HG03521 (cell line): ENCODE measurements around the gene ANP32D.
A peak's percentile ranks its signal among the peaks of the same experiment; 100 is the strongest.
"Not testable (repeated sequence)": the region's sequence is repeated elsewhere in the genome, so short reads cannot be mapped to it uniquely, and the experiment has no call there.

Experiments
- ATAC-seq: cut with Tn5 transposase; IDR thresholded peaks from one replicate; pipeline ENCODE4 v1.9.1; 2021; ENCODE audit warnings: mild to moderate bottlenecking, moderate library complexity; ENCODE audit not compliant: unreplicated experiment

The ANP32D gene

DNA sequence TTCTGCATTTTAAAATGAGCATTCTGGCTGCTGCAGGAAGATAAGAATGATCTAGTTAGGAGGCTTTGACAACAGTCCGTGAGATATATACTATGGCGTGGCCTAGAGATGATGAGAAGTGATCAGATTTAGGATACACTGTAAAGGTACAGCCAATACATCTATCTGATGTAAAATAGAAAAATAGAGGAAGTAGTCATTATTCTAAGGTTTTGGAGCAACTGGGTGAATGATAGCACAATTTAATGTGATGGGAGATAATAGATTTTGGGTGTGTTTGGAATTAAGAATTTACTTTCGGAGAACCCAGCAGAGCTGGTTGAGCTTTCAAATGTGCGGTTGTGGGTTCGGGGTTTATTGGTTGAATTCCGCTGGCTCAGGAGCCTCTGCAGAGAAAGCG is at the start of gene ANP32D:
Gene ANP32D, plus strand, starts transcription at position 301 of the 400 bp plus-strand sequence. CDS start 106 bp downstream, outside the sequence.
- ATAC-seq, result no peak

DNA sequence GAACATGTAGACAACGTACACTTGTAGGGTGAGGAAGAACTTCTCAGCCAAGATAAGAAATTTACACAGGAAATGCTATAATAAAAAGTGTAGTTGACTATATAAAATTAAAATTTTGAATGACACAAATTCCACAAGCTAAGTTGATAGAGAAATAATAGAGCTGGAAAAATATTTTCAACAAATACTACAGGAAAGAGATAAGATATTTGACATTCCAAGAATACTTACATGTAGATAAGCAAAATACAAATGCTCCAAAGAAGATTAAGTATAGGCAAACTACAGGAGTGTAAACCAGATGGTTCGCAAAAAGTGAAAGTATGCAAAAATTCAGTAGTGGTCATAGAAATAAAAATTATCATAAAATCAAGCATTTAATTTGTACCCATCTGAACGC is 49.2 kb upstream of the ANP32D start:
- ATAC-seq, result no peak

DNA sequence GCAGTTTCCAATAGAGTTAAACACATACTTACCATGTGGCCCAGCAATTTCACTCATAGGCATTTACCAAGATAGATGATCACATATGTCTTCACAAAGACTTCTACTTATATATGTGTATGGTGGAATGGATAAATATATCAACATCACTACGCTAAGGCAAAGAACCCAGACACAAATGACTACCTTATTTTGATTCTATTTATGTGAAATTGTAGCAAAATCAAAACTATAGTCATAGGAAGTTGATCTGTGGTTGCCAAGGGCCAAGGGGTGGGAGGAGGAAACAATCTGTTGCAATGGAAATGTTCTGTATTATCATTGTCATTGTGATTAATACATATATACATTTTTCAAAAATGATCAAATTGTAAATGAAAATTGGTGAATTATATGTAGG is 47.7 kb upstream of the ANP32D start:
- no peak for ATAC-seq

DNA sequence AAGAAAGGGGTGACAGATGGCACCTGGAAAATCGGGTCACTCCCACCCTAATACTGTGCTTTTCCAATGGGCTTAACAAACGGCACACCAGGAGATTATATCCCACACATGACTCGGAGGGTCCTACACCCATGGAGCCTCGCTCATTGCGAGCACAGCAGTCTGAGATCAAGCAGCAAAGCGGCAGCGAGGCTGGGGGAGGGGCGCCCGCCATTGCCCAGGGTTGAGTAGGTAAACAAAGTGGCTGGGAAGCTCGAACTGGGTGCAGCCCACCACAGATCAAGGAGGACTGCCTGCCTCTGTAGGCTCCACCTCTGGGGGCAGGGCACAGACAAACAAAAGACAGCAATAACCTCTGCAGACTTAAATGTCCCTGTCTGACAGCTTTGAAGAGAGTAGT is 38.3 kb upstream of the ANP32D start:
- ATAC-seq, result not testable (repeated sequence)

DNA sequence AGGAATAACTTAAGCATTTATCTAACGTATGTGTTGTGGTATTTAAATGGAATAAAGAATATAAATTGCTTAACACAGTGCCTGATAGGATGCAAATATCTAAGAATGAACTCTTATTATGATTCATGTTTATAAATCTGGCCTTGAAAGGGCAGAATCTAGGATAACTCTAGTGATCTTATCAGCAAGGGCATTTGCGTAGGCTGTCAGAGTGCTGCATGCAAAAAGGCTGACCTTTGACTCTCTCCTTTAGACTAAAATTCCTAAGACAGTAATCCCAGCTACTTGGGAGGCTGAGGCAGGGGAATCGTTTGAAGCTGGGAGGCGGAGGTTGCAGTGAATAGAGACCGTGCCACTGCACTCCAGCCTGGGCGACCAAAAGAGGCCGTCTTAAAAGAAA is 31.3 kb upstream of the ANP32D start:
- ATAC-seq, result no peak

DNA sequence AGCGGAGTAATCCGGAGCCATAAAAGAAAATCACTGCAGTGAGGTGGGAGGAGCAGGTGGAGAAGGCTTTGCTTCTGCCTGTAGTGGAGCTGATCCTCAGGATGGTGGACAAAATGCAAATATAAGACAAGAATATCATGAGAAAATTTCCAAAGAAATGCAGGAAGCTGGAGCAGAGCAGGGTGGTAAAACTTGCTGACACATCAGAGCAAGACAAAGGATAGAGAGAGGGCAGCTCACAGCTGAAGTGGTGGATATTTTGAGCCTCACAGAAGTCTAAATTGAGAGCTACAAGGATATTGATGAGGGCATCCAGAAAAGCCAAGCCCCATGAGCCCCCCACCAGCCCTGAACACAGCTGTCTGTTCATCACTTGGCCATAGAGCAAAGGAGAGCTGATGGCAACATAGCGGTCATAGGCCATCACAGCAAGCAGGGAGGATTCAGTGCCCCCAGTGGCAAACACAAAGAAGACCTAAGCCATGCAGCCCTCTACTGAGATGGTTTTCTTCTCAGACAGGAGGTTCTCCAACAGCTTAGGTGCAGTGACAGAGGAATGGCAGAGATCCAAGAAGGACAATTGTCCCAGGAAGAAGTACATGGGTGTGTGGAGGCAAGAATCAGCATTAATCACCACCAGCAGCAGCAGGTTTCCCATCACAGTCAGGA is 30.0 kb upstream of the ANP32D start:
- no peak for ATAC-seq

DNA sequence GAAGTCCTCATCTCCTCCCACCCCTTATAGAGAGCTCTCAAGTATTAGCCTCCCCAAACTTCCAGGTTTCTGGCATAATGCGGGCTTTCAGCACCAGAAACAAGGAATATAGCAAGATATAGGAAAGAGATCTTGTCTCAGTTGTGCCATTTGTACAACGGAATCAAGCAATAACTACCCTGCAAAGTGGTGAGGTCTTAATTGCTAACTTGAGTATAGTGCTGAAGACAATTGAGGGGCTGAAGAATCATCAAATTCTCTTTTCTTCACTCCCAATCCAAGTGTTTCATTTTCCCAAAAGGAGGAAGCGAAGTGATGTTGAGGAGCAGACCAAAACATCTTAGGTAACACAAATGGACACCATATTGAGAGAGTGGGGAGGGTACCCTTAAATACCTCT is 26.8 kb upstream of the ANP32D start:
- no peak for ATAC-seq

DNA sequence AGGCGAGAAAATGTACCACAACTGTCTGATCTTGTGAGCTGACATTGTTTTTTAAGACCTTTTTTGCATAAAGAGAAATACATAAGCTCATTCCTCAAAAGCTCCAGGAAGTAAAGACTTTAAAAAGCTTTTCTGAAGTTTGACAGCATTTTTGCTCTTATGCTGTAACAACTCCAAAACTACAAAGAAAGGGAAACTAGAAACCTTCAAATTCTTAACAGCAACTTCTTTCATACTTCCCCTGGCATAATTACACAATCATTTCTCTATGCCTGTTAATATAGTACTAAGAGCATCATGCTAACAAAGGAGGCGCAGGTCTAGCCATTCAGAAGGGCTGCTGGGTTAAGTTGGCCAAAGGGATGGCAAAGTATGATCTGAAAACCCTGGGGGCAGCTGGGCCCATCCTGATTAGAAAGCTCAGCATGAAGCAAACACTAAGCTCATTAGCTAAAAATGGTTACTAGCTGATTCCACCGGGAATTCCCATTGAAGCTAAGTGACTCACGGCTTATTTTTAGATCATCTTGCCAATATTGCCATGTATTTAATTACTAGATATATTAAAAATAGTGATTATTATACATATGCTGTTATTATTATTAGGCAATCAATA is 26.1 kb upstream of the ANP32D start:
- no peak for ATAC-seq

DNA sequence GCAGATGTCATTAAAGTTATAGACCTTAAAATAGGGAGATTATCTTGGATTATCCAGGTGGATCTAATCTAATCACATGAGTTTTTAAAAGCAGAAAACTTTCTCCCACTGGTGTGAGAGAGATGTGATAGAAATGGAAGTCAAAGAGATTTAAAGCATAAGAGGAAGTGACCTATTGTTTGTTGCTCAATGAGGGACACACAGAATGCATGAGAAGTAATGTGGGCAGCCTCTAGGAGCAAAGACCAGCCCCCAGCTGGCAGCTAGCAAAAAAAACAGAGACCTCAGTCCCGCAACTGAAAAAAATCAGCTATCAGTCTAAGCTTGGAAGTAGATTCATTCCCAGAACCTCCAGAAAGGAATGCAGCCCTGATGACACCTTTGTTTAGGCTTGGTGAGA is 24.6 kb upstream of the ANP32D start:
- ATAC-seq, result no peak

DNA sequence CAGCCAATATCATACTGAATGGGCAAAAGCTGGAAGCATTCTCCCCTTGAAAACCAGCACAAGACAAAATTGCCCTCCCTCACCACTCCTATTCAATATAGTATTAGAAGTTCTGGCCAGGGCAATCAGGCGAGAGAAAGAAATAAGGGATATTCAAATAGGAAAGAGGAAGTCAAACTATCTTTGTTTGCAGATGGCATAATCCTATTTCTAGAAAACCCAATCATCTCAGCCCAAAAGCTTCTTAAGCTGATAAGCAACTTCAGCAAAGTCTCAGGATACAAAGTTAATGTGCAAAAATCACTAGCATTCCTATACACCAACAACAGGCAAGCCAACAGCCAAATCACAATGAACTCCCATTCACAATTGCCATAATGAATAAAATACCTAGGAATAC is 21.0 kb upstream of the ANP32D start:
- ATAC-seq, result no peak

DNA sequence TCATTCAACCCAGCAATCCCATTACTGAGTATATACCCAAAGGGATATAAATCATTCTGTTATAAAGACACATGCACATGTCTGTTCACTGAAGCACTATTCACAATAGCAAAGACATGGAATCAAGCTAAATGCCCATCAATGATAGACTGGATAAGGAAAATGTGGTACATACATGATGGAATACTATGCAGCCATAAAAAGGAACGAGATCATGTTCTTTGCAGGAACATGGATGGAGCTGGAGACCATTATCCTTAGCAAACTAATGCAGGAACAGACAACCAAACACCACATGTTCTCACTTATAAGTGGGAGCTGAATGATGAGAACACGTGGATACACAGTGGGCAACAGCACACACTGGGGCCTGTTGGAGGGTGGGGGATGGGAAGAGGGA is 19.4 kb upstream of the ANP32D start:
- ATAC-seq, result not testable (repeated sequence)

DNA sequence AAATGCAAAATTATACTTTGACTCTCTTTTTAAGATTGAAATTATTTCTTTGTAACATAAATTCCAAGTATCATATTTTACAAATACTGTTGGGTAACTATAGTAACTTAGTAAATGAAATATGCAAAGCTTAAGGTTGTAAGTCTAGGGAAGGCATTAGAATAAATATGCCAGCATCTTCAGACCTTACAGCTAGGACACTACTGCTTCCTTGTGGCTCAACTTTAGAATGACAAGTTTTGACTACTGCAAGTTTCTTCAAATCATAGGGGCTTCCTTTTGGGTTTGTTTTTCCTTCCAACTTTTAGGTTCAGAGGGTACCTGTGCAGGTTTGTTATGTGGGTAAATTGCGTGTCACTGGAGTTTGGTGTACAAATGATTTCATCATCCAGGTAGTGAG is 17.7 kb upstream of the ANP32D start:
- ATAC-seq, result no peak

DNA sequence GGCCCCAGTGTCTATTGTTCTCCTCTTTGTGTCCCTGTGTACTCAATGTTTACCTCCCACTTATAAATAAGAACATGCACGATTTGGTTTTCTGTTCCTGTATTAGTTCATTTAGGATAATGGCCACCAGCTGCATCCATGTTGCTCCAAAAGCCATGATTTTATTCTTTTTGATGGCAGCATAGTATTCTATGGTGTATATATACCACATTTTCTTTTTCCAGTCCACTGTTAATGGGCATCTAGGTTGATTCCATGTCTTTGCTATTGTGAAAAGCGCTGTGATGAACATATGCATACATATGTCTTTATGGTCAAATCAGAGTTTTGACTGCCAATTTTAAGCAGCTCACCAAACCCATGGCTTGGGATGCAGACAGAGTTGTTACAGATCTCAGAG is 17.2 kb upstream of the ANP32D start:
- no peak for ATAC-seq

DNA sequence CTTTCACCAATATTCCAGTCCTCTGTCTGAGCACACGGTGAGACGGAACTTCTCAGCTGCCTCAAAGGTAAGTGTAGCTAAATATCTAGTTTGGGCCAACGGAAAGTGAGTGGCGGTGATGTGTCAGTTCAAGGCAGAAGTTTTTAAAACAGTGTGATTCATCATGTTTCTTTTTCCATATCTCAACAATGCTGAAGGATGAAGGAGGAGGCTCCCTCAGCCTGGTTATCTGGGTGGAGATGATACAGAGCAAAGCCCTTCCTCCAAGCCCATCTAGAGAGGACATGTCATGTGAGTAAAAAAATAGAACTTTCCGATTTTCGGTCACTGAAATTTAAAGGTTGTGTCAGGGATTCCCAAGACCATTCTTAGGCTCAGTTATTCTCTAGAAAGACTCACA is 13.1 kb upstream of the ANP32D start:
- no peak for ATAC-seq

DNA sequence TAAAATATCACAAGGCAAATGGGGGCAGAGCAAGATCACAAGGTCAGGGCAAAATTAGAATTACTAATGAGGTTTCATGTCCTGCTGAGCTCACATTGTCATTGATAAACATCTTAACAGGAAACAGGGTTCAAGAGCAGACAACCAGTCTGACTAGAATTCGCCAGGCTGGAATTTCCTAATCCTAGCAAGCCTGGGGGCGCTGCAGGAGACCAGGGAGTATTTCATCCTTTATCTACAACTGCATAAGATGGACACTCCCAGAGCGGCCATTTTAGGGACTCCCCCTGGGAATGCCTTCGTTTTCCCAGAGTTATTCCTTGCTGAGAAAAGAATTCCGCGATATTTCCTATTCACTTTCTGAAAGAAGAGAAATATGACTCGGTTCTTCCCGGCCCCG is 3.3 kb upstream of the ANP32D start:
- ATAC-seq, result not testable (repeated sequence)

DNA sequence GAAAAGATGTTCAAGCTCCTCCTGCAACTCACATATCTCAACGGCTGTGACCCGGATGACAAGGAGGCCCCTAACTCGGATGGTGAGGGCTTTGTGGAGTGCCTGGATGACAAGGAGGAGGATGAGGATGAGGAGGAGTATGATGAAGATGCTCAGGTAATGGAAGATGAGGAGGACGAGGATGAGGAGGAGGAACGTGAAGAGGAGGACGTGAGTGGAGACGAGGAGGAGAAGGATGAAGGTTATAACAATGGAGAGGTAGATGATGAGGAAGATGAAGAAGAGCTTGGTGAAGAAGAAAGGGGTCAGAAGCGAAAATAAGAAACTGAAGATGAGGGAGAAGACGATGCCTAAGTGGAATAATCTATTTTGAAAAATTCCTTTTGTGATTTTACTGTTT is 702 bp downstream of the ANP32D start:
- no peak for ATAC-seq

DNA sequence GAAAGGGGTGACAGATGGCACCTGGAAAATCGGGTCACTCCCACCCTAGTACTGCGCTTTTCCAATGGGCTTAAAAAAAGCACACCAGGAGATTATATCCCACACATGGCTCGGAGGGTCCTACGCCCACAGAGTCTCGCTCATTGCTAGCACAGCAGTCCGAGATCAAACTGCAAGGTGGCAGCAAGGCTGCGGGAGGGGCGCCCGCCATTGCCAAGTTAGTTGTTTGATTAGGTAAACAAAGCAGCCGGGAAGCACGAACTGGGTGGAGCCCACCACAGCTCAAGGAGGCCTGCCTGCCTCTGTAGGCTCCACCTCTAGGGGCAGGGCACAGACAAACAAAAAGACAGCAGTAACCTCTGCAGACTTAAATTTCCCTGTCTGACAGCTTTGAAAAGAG is 2.1 kb downstream of the ANP32D start:
- ATAC-seq, result not testable (repeated sequence)

DNA sequence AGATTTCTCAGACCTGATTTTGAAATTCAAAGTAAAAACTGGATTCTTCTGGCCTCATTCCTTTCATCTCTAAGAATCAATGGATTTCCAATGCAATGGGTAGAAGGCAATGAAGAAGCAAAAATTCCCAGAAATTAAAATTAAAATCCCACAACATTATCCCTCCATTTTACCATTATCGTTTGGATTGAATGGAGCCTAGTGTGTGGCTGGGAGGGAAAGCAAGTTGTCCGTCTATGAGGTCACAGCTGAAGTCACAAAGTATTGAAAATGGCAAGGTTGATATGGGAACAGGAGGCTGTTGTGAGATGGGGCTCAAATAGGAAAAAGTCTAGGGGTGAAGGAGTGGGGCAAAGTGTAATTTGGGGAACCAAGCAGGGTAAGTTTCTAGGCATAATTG is 9.8 kb downstream of the ANP32D start, which contains the start of gene C12orf54:
Gene C12orf54, plus strand, starts transcription at position 301 of the 400 bp plus-strand sequence. CDS start 799 bp downstream, outside the sequence.
- no peak for ATAC-seq

DNA sequence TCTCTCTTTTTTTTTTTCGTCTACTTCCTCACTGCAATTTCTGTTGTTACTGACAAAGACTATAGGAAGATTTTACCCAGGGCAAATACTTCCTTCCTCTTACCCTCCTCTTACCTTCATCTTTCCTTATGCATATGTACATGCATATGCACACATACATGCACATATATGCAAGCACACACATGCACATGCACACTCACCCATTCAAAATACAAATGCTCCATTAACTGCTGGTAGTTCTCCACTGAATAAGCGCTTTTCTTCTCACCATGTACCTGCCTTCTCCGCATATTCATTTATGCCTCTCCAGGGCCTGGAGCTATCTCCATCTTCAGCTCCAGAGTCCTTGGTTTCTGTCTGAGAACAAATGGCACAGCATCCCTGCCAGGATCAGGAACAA is 10.6 kb downstream of the ANP32D start:
- no peak for ATAC-seq

DNA sequence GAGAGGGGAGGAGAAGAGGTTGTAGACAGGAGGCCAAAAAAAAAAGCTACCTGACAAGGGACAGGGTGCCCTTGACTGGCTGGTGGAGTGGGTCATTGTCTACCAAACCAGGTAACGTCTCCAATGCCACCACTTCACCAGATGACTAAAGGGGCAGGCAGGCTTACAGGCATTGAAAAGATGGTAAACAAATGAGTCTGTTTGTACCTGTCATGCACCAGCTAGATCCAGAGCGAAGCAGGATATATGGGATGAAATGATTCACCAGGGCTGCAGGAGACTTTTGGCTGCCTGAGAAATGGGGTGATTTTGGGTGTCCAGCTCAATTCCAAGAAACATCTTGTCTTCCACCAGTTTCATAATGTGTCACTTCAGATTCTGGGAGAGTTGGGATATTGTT is 13.9 kb downstream of the ANP32D start:
- ATAC-seq, result no peak

DNA sequence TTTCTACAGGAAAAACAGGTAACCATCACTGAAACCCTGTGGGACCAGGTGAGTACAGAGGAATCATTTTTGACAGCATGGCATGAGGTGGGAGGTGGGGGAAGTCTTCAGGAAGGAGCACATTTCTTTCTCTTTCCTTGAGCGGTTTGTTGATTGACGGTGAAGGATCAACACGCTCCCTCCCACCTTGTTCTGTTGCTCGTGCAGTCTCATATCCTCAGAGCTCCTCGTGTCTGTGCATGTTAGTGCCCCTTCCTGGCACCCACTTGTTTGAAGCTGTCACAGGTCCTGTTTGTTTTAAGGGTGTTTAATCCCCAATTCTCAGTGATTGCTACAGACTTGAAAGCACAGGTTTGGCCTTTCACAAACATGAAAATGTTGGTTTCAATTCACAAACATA is 14.3 kb downstream of the ANP32D start:
- no peak for ATAC-seq

DNA sequence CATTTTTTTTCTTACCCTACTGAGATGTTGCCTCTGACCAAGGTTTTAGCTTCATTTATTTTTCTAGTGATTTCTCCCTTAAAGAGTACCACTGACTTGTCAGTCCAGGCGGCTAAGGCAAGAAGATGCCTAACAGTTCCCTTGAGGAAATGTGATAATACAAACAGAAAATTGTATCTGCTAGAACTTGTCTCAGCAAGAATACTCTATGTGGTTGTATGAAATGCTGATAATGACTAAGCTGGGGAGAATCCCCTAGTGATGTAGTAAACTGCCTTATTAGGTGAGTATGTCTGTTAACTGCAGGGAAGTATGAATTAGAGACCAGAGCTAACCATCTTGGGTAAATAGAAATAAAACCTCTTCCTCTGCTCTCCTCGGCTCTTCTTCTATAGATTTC is 16.7 kb downstream of the ANP32D start:
- ATAC-seq, result peak; percentile 88

DNA sequence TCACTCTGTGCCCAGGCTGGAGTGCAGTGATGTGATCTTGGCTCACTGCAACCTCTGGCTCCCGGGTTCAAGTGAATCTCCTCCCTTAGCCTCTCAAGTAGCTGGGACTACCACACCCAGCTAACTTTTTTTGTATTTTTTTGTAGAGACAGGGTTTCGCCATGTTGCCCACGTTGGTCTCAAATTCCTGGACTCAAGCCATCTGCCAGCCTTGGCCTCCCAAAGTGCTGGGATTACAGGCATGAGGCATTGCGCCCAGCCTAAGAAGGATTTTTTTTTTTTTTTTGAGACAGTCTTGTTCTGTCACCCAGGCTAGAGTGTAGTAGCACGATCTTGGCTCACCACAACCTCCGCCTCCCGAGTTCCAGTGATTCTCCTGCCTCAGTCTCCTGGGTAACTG is 17.1 kb downstream of the ANP32D start:
- not testable (repeated sequence) for ATAC-seq
